ENCODE data around the gene HYDIN.

DNA sequence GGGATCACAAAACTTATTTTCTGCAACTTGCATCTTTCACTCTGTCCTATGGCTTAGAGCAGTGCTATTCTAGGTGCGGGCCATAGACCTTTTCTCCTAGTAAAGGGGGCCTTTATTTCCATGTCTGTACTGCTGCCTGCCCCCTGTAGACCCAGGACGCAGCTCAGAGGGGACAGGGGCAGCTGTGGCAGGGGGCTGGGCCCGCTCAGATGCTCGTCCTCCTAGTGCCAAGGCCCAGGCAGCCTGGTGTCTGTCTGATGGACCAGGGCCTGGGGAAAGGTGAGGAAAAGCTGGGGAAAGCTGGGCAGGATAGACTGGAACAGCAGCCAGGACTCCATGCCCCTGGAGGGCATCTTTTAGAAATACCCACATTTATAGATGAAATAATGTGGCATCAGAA is 455.1 kb downstream of the HYDIN start:
- TF ChIP-seq EZH2phosphoT487 (IDR thresholded peaks at IDR 0.05; ENCODE audit: low read depth, severe bottlenecking, unreplicated experiment) = no peak
- TF ChIP-seq, protein P1, sequence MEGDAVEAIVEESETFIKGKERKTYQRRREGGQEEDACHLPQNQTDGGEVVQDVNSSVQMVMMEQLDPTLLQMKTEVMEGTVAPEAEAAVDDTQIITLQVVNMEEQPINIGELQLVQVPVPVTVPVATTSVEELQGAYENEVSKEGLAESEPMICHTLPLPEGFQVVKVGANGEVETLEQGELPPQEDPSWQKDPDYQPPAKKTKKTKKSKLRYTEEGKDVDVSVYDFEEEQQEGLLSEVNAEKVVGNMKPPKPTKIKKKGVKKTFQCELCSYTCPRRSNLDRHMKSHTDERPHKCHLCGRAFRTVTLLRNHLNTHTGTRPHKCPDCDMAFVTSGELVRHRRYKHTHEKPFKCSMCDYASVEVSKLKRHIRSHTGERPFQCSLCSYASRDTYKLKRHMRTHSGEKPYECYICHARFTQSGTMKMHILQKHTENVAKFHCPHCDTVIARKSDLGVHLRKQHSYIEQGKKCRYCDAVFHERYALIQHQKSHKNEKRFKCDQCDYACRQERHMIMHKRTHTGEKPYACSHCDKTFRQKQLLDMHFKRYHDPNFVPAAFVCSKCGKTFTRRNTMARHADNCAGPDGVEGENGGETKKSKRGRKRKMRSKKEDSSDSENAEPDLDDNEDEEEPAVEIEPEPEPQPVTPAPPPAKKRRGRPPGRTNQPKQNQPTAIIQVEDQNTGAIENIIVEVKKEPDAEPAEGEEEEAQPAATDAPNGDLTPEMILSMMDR (IDR thresholded peaks at IDR 0.05; ENCODE audit: poor library complexity) = no peak
